Activated CD8-positive, alpha-beta T cell treated with anti-CD3 and anti-CD28 coated beads for 36 hours (primary cell): ENCODE results near the gene SLC10A2. TPM values are rescaled to one million over a fixed set of nuclear protein-coding genes. Genes with fewer than 3 reads are reported as not detected.
"Not testable (repeated sequence)": the region's sequence is repeated elsewhere in the genome, so short reads cannot be mapped to it uniquely, and the experiment has no call there.

ENCODE experiments used
- ATAC-seq: fragments of 200-7000 bp; cut with Tn5 transposase; one replicate; pipeline ENCODE4 v1.10.0; 2021; ENCODE audit warnings: mild to moderate bottlenecking, moderate library complexity
- CTCF ChIA-PET: fragments of 350-600 bp; sonication (Branson Sonifier 250); formaldehyde crosslinking; loops from one replicate; lab custom pipeline; 2021; ENCODE audit warnings: antibody characterized with exemption; lab: Charles Lee
- POLR2A ChIA-PET: fragments of 350-600 bp; sonication (Branson Sonifier 250); formaldehyde crosslinking; loops from one replicate; lab custom pipeline; 2021; ENCODE audit warnings: antibody characterized with exemption; lab: Charles Lee
- DNase-seq: peaks from one replicate; pipeline ENCODE4 v3.0.0-alpha.2; 2020
- H3K27ac Mint-ChIP-seq: one replicate; pipeline ENCODE4 v1.8.0; 2021; ENCODE audit warnings: mild to moderate bottlenecking, mixed read lengths
- H3K27me3 Mint-ChIP-seq: one replicate; pipeline ENCODE4 v1.8.0; 2021; ENCODE audit warnings: mixed read lengths
- H3K36me3 Mint-ChIP-seq: one replicate; pipeline ENCODE4 v1.8.0; 2021; ENCODE audit warnings: low read depth, mixed read lengths
- H3K4me1 Mint-ChIP-seq: one replicate; pipeline ENCODE4 v1.8.0; 2021; ENCODE audit warnings: low read depth, mixed read lengths
- H3K4me3 Mint-ChIP-seq: one replicate; pipeline ENCODE4 v1.8.0; 2021; ENCODE audit warnings: mild to moderate bottlenecking, moderate library complexity, mixed read lengths
- H3K9me3 Mint-ChIP-seq: one replicate; pipeline ENCODE4 v1.8.0; 2021; ENCODE audit warnings: mixed read lengths
- intact Hi-C: fragments of 100-400 bp; cut with micrococcal nuclease; formaldehyde crosslinking; loops from one replicate; pipeline ENCODE4 v1.10.0; 2022
- total RNA-seq, 2 experiments: library from RNA; stranded (reverse); gene quantifications; one replicate each; pipeline ENCODE4 v1.2.3, GENCODE V29; 2021
- TF ChIP-seq, protein P1 (sequence below): fragments of 200-600 bp; IDR thresholded peaks from one replicate; pipeline ENCODE4 v1.8.0; 2022; ENCODE audit warnings: antibody characterized with exemption, mild to moderate bottlenecking

Gene SLC10A2
- total RNA-seq, 2 experiments from 2014 or later, result not detected

DNA sequence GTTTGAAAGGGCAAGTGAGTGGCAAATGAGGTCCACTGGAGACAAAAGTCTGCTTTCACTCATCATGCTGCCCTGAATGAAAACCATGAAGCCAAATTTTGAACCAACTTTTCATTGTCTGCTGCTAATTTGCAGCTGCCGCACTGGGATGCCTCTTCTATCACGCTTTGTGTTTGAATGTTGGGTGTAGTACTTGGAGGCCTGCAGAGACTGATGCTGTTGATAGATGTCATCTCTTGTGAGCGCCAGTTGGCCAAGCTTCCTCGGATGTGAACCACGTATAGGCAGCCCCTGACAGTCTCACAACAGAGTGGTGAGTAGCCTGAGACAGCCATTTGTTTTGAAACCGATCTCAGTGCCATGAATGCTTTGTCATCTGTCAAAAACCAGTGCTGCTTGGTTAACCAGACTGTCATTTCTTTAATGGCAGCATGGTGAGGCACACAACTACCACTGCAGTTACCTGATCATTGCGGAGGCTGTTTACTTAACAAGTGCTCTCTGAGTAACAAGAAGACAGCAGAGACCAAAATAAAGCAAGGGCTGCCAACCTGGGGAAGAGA is 31.2 kb upstream of the SLC10A2 start:
- CTCF ChIA-PET, result no interaction called here

DNA sequence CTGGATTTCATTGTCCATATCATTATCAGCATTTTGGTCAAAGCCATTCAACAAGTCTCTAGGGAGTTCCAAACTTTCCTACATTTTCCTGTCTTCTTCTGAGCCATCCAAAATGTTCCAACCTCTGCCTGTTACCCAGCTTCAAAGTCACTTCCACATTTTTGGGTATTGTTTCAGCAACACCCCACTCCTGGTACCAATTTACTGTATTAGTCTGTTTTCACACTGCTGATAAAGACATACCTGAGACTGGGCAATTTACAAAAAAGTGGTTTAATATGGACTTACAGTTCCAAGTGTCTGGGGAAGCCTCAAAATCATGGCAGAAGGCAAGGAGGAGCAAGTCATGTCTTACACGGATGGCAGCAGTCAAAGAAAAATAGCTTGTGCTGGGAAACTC is 27.4 kb upstream of the SLC10A2 start:
- CTCF ChIA-PET, POLR2A ChIA-PET, H3K4me1 Mint-ChIP-seq: not testable (repeated sequence)

More for the DNA sequence above, 31.2 kb upstream of the SLC10A2 start:
- H3K27ac Mint-ChIP-seq, result no peak overlapping the region
- ATAC-seq, result no peak
- TF ChIP-seq, protein P1, sequence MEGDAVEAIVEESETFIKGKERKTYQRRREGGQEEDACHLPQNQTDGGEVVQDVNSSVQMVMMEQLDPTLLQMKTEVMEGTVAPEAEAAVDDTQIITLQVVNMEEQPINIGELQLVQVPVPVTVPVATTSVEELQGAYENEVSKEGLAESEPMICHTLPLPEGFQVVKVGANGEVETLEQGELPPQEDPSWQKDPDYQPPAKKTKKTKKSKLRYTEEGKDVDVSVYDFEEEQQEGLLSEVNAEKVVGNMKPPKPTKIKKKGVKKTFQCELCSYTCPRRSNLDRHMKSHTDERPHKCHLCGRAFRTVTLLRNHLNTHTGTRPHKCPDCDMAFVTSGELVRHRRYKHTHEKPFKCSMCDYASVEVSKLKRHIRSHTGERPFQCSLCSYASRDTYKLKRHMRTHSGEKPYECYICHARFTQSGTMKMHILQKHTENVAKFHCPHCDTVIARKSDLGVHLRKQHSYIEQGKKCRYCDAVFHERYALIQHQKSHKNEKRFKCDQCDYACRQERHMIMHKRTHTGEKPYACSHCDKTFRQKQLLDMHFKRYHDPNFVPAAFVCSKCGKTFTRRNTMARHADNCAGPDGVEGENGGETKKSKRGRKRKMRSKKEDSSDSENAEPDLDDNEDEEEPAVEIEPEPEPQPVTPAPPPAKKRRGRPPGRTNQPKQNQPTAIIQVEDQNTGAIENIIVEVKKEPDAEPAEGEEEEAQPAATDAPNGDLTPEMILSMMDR, result no peak
- H3K4me3 Mint-ChIP-seq, result no peak overlapping the region
- intact Hi-C loops, result no loop called here
- no peak for DNase-seq
- no peaks in the 10 kb centered on the region for H3K36me3 Mint-ChIP-seq
- POLR2A ChIA-PET, result no interaction called here
- H3K9me3 Mint-ChIP-seq, result peaks cover 11% of the 10 kb centered on the region
- H3K4me1 Mint-ChIP-seq, result no peaks in the 10 kb centered on the region
- no peaks in the 10 kb centered on the region for H3K27me3 Mint-ChIP-seq

DNA sequence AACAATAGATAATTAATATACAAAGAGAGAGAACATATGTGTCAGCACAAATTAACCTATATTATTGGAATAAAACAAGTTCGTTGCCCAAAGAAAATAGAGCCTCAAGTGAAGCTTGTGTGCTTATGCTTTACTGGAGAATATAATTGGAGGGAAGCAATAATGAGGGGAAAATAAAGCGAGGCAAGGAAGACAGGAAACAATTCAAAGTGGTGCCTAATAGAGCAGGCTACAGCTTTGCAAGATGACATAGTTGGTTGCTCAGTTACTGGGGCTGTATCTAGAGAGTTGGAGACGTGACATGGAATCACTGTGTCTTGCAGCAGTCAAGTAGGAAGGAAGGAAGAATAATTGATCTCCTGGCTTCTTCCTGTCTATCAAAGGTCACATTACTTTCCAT is 21.1 kb upstream of the SLC10A2 start:
- H3K9me3 Mint-ChIP-seq, result peaks cover 4% of the 10 kb centered on the region
- H3K36me3 Mint-ChIP-seq, result no peaks in the 10 kb centered on the region
- intact Hi-C loops, result no loop called here
- no peaks in the 10 kb centered on the region for H3K27me3 Mint-ChIP-seq
- no peaks in the 10 kb centered on the region for H3K4me1 Mint-ChIP-seq
- no peak for ATAC-seq
- no peak for DNase-seq
- POLR2A ChIA-PET, result no interaction called here
- CTCF ChIA-PET, result no interaction called here
- H3K4me3 Mint-ChIP-seq, result no peak overlapping the region
- TF ChIP-seq, protein P1, result no peak
- H3K27ac Mint-ChIP-seq, result no peak overlapping the region

More for the DNA sequence above, 27.4 kb upstream of the SLC10A2 start:
- H3K27ac Mint-ChIP-seq, ATAC-seq, H3K36me3 Mint-ChIP-seq, intact Hi-C loops, H3K4me3 Mint-ChIP-seq, H3K27me3 Mint-ChIP-seq, DNase-seq: not testable (repeated sequence)
- peaks cover 15% of the 10 kb centered on the region for H3K9me3 Mint-ChIP-seq

DNA sequence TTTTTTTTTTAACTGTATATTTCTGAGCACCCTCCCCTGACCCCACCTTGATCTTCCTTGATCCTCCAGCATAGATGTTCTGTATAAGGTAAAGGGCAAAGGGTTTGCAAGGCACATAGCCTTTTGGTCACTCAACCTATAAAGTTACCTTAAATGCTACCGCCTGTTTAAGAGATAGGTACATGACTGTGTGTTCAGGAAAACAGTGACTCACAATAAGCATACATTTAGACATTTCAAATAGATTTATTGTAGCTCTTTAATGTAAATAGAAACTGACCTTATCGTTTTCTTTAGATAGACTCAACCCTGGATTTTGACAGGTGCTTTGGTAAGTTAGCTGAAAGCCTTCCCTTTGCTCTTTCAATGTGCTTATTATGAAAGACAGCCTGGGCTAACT is 15.2 kb upstream of the SLC10A2 start:
- no peak for ATAC-seq
- DNase-seq, result no peak
- ChIA-PET CTCF (no interaction called here), POLR2A (no interaction called here)
- TF ChIP-seq, protein P1, result no peak
- Mint-ChIP-seq H3K27ac (no peak overlapping the region), H3K9me3 (no peaks in the 10 kb centered on the region), H3K4me3 (no peak overlapping the region), H3K36me3 (no peaks in the 10 kb centered on the region), H3K27me3 (peaks cover 3% of the 10 kb centered on the region), H3K4me1 (no peaks in the 10 kb centered on the region)
- intact Hi-C loops, result no loop called here

DNA sequence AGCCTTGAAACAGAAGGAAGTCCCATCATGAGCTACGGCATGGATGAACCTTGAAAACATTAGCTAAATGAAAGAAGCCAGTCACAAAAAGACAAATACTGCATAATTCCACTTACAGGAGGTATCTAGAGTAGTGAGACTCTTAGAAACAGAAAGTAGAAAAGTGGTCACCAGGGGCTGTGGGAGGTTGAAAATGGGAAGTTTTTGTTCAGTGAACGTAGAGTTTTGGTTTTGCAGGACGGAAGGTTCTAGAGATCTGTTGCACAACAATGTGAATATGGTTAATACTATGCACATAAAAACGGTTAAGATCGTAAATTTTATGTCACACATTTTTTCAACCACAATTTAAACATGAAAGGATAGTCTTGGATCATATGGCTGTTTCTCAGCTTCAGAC is 11.9 kb upstream of the SLC10A2 start:
- peaks cover 3% of the 10 kb centered on the region for H3K27me3 Mint-ChIP-seq
- ATAC-seq, result no peak
- CTCF ChIA-PET, result no interaction called here
- POLR2A ChIA-PET, result interaction anchor here (0.5 kb wide), 1 partner anchor 10 kb away, joined by 3 read pairs; no protein-coding TSS in a partner anchor
- intact Hi-C loops, result no loop called here
- no peaks in the 10 kb centered on the region for H3K36me3 Mint-ChIP-seq
- DNase-seq, result no peak
- no peak overlapping the region for H3K27ac Mint-ChIP-seq
- H3K9me3 Mint-ChIP-seq, result no peaks in the 10 kb centered on the region
- no peak overlapping the region for H3K4me3 Mint-ChIP-seq
- no peaks in the 10 kb centered on the region for H3K4me1 Mint-ChIP-seq
- TF ChIP-seq, protein P1, result no peak
